ENCODE measurements around the gene G0S2. TPM values are rescaled to one million over a fixed set of nuclear protein-coding genes. Genes with fewer than 3 reads are reported as not detected.

G0S2 gene
- total and polyA plus RNA-seq, 2 of the 8 experiments (the other 6 are each of a cell fraction or from before 2014, with no cell fraction given): 1.0 to 1.7 TPM

GRCh38 chr1:209635850-209636249, 39.4 kb upstream of the G0S2 start:
- Histone ChIP-seq H3K79me1 (ENCODE audit: low read depth, low read length) (no peaks in the 10 kb centered on the region; the same call in 1 of the 2 replicates), H3K56ac (replicated peaks; ENCODE audit: insufficient read length, low read depth, low read length) (no peak overlapping the region), H3K36me3 (ENCODE audit: control insufficient read depth in 2 of 4, insufficient read depth in 4 of 4, low read length in 3 of 4) (no peaks in the 10 kb centered on the region), H3K79me2 (ENCODE audit: control insufficient read depth in 1 of 2, insufficient read depth in 2 of 2, low read length in 2 of 2) (no peaks in the 10 kb centered on the region), H2BK15ac (ENCODE audit: low read length) (no peak overlapping the region), H3K27ac (ENCODE audit: low read depth, low read length) (no peak overlapping the region), H3K18ac (ENCODE audit: extremely low read depth, low read length) (no peak overlapping the region), H3K27me3 (replicated peaks in 1 of 4; ENCODE audit: control insufficient read depth in 3 of 4, extremely low read depth in 1 of 4, insufficient read depth in 3 of 4, low read length in 3 of 4) (no peaks in the 10 kb centered on the region), H3K4ac (replicated peaks; ENCODE audit: insufficient read length, low read depth, low read length) (no peak overlapping the region), H2AK5ac (ENCODE audit: low read depth, low read length) (no peak overlapping the region), H2BK5ac (ENCODE audit: low read depth, low read length) (no peak overlapping the region), H2BK12ac (ENCODE audit: low read depth, low read length) (no peak overlapping the region), H3K23me2 (ENCODE audit: low read depth, low read length) (no peaks in the 10 kb centered on the region), H4K8ac (ENCODE audit: extremely low read depth, insufficient read depth, low read length) (no peak overlapping the region), H3K14ac (ENCODE audit: insufficient read length) (no peak overlapping the region), H3K9ac (replicated peaks in 1 of 4; ENCODE audit: extremely low read depth in 1 of 4, low read depth in 3 of 4, low read length in 3 of 4) (no peak overlapping the region), H3K9me3 (ENCODE audit: insufficient read depth in 2 of 2, low read depth in 1 of 2, low read length in 1 of 2) (no peaks in the 10 kb centered on the region), H4K91ac (replicated peaks; ENCODE audit: insufficient read length, low read length) (no peak overlapping the region), H3K23ac (ENCODE audit: insufficient read length) (no peak overlapping the region), H4K20me1 (replicated peaks in 1 of 2; ENCODE audit: control insufficient read depth in 1 of 2, insufficient read depth in 2 of 2, low read length in 2 of 2) (no peaks in the 10 kb centered on the region), H2BK20ac (ENCODE audit: low read length) (no peak overlapping the region), H4K5ac (ENCODE audit: insufficient read length, low read depth, low read length) (no peak overlapping the region), H3K4me3 (ENCODE audit: extremely low read depth in 1 of 4, insufficient read depth in 2 of 4, low read depth in 3 of 4, low read length in 4 of 4) (no peak overlapping the region), H2BK120ac (replicated peaks; ENCODE audit: low read depth, low read length) (no peak overlapping the region), H2AFZ (ENCODE audit: low read length) (no peak overlapping the region), H3K4me1 (replicated peaks in 1 of 4; ENCODE audit: control insufficient read depth in 3 of 4, insufficient read depth in 4 of 4, low read length in 3 of 4) (peaks cover 0 to under 1% (median 0%) of the 10 kb centered on the region in 4 experiments; a peak in 1 of 7 replicates), H3K4me2 (ENCODE audit: insufficient read depth in 1 of 2, low read depth in 2 of 2, low read length in 2 of 2) (no peak overlapping the region)
- FAIRE-seq (no peak), DNase-seq (ENCODE audit: low read depth in 1 of 2, low spot score in 2 of 2) (no peak)
- 92% methylated on average over 5 of the region's 5 CpGs; no CpG with 5 or more reads in 1 of the 2 experiments for WGBS, 2 experiments (ENCODE audit: extremely low coverage in 1 of 2, insufficient coverage in 1 of 2, insufficient read length in 1 of 2, insufficient replicate concordance in 2 of 2, low coverage in 1 of 2, low lambda C conversion rate in 2 of 2, missing lambda C conversion rate in 1 of 2)
- ChIA-PET POLR2A (ENCODE audit: partially characterized antibody) (no interaction called here), CTCF (ENCODE audit: partially characterized antibody) (interaction anchor here (1.0 to 3.0 kb wide), 8 partner anchors 9 to 112 kb away, joined by 3 to 13 read pairs (median 6); partner anchors contain the start of gene LAMB3)
- no peak for TF ChIP-seq ASH2L (IDR thresholded peaks at IDR 0.05; ENCODE audit: low read length)
- TF ChIP-seq JUND (IDR thresholded peaks at IDR 0.05; ENCODE audit: low read length): no peak
- no peak for TF ChIP-seq EP300 (IDR thresholded peaks at IDR 0.05; ENCODE audit: borderline replicate concordance in 1 of 2, low read depth in 2 of 2, low read length in 2 of 2)
- TF ChIP-seq CHD2 (IDR thresholded peaks at IDR 0.05; ENCODE audit: low read length): no peak
- no peak for TF ChIP-seq SP1 (IDR thresholded peaks at IDR 0.05; ENCODE audit: low read depth, low read length)
- TF ChIP-seq CREB1 (IDR thresholded peaks at IDR 0.05): no peak
- no peak for TF ChIP-seq CEBPB (IDR thresholded peaks at IDR 0.05; ENCODE audit: low read depth, low read length)
- no peak for TF ChIP-seq PHF8 (conservative IDR thresholded peaks at IDR 0.05; ENCODE audit: low read depth, low read length)
- TF ChIP-seq NRF1 (IDR thresholded peaks at IDR 0.05; ENCODE audit: low read depth, low read length): no peak
- TF ChIP-seq SP4 (IDR thresholded peaks at IDR 0.05; ENCODE audit: low read length): no peak

Measured in H1 (cell line).